Keratinocyte (primary cell): ENCODE results near the gene TRAPPC11.

ENCODE experiments used
- CTCF ChIP-seq, 3 experiments: IDR thresholded peaks in 1 of 3; conservative IDR thresholded peaks in 1 of 3; optimal IDR thresholded peaks in 1 of 3; 2 replicates in 2 of 3; 3 replicates in 1 of 3; pipeline versions ENCODE3 to v1.5.1; 2011; ENCODE audit warnings: low read length in 3 of 3, mild to moderate bottlenecking in 3 of 3, moderate library complexity in 2 of 3, control low read depth in 1 of 3, inconsistent platforms in 1 of 3; ENCODE audit not compliant: insufficient read depth in 2 of 3; ENCODE audit errors: extremely low read depth in 1 of 3
- EZH2 ChIP-seq: IDR thresholded peaks from one replicate; pipeline ENCODE4 v1.6.1; 2012; ENCODE audit warnings: inconsistent platforms, mild to moderate bottlenecking, low read length, moderate library complexity

GRCh38 chr4:183618681-183619080 lies 40.4 kb upstream of the TRAPPC11 start:
- TF ChIP-seq CTCF (optimal IDR thresholded peaks at IDR 0.05 in 1 of 3, IDR thresholded peaks at IDR 0.05 in 1 of 3, conservative IDR thresholded peaks at IDR 0.05 in 1 of 3; ENCODE audit: extremely low read depth in 1 of 3, insufficient read depth in 2 of 3, low read length in 3 of 3), result no peak
- TF ChIP-seq EZH2, result no peak
